Pancreas (tissue), 8 donors: ENCODE measurements around the gene ACMSD. TPM values are rescaled to one million over a fixed set of nuclear protein-coding genes. Genes with fewer than 3 reads are reported as not detected.

Experiments
- microRNA-seq, 2 donors: library from miRNA; unstranded; fragments of <30 nt; microRNA quantifications; one replicate each; pipeline versions ENCODE4 to v1.1.0, GENCODE V29; 2019 to 2020
- polyA plus RNA-seq, 2 donors: library from polyadenylated mRNA; stranded (reverse); fragments of 200-250 nt; gene quantifications; one replicate each; pipeline ENCODE4 v1.2.3, GENCODE V29; 2013
- total RNA-seq, 6 donors: library from RNA; stranded (reverse); fragmentation: NEBNext Ultra II Directional in 4 of 6; extraction: Animal tissue kit (Norgen Biotek cat#: 25700) in 4 of 6; gene quantifications; one replicate each; pipeline versions ENCODE4 v1.2.1 to v1.2.4, GENCODE V29; 2021 to 2023
- donor health status: healthy with polysubstance abuse.
- donor health status: DM: no; HTN: no; CAD: no; lungs with moderate emphysema.
- donor health status: DM: no; HTN: no; CAD: no.
- donor health status: Bipolar disorder and iron deficiency.
- donor health status: DM: yes; HTN: yes; CAD: no.
- donor health status: DM: no; HTN: no; CAD: no.
- donor health status: DM: no; HTN: no; CAD: no.
- donor health status: DM: yes; HTN: yes; CAD: no.

Gene ACMSD
- total and polyA plus RNA-seq, 8 donors: 0.12 to 3.4 (median 0.24) TPM; not detected in 3

Small RNA genes lying within 50 kb of the gene (microRNA-seq; reads per million reads assigned to microRNA genes)
- gene MIR5590: 0 to 0.59 reads per million in 2 donors

Other genes starting within 250 kb of the ACMSD start
- 10 to 100 TPM; 14.8 to 30.5 (median 19.9) TPM for gene TMEM163, start 119.6 kb upstream of the ACMSD start, total RNA-seq
- 10 to 100 TPM; 20.3 to 25.2 TPM for gene TMEM163, start 119.6 kb upstream of the ACMSD start, polyA plus RNA-seq
- gene CCNT2, start 80.2 kb downstream of the ACMSD start, total RNA-seq: 10 to 100 TPM; 17.2 to 32.6 (median 20.8) TPM
- 10 to 100 TPM; 10.9 to 21.9 TPM for gene CCNT2, start 80.2 kb downstream of the ACMSD start, polyA plus RNA-seq
- not detected for gene MAP3K19, start 208.8 kb downstream of the ACMSD start, total RNA-seq
- not detected for gene MAP3K19, start 208.8 kb downstream of the ACMSD start, polyA plus RNA-seq
- gene RAB3GAP1, start 213.7 kb downstream of the ACMSD start, total RNA-seq: 10 to 100 TPM; 18.3 to 25.5 (median 23.5) TPM
- gene RAB3GAP1, start 213.7 kb downstream of the ACMSD start, polyA plus RNA-seq: 10 to 100 TPM; 10.3 to 18.1 TPM